ENCODE results near the gene OR4D2. TPM values are rescaled to one million over a fixed set of nuclear protein-coding genes. Genes with fewer than 3 reads are reported as not detected.
A peak's percentile ranks its signal among the peaks of the same experiment; 100 is the strongest.

OR4D2 gene
- total and polyA plus RNA-seq, 2 of the 13 experiments (the other 11 are each of a cell fraction or from before 2014, with no cell fraction given) = not detected

GRCh38 chr17:58120195-58120822, 46.5 kb upstream of the OR4D2 start (continued):
- TF ChIP-seq, protein P1, sequence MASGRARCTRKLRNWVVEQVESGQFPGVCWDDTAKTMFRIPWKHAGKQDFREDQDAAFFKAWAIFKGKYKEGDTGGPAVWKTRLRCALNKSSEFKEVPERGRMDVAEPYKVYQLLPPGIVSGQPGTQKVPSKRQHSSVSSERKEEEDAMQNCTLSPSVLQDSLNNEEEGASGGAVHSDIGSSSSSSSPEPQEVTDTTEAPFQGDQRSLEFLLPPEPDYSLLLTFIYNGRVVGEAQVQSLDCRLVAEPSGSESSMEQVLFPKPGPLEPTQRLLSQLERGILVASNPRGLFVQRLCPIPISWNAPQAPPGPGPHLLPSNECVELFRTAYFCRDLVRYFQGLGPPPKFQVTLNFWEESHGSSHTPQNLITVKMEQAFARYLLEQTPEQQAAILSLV (CRISPR knock-in tag; IDR thresholded peaks at IDR 0.05; ENCODE audit: borderline replicate concordance) = no peak
- TF ChIP-seq ZNF83 (CRISPR knock-in tag; IDR thresholded peaks at IDR 0.05; ENCODE audit: borderline replicate concordance) (no peak), NFIC (IDR thresholded peaks at IDR 0.05; ENCODE audit: low read length) (no peak), SRY (CRISPR knock-in tag; IDR thresholded peaks at IDR 0.05) (peak; percentile 87; the same call in 1 of the 2 replicates), FLYWCH1 (CRISPR knock-in tag; IDR thresholded peaks at IDR 0.05) (no peak), ZNF543 (CRISPR knock-in tag; IDR thresholded peaks at IDR 0.05) (no peak), ZBTB44 (CRISPR knock-in tag; IDR thresholded peaks at IDR 0.05) (peak; percentile 98), SKI (IDR thresholded peaks at IDR 0.05; ENCODE audit: partially characterized antibody) (no peak), KAT8 (CRISPR knock-in tag; IDR thresholded peaks at IDR 0.05) (peak; percentile 52; the same call in 1 of the 2 replicates), NR2C2 (CRISPR knock-in tag; IDR thresholded peaks at IDR 0.05; ENCODE audit: borderline replicate concordance) (no peak), ZNF670 (CRISPR knock-in tag; IDR thresholded peaks at IDR 0.05; ENCODE audit: borderline replicate concordance) (no peak), MYPOP (CRISPR knock-in tag; IDR thresholded peaks at IDR 0.05) (peak; percentile 46; the same call in 1 of the 2 replicates), SALL1 (CRISPR knock-in tag; IDR thresholded peaks at IDR 0.05) (peak; percentile 83), FIP1L1 (IDR thresholded peaks at IDR 0.05; ENCODE audit: borderline replicate concordance, insufficient read depth, low read depth, low read length) (no peak), RORA (CRISPR knock-in tag; IDR thresholded peaks at IDR 0.05) (no peak)
- TF ChIP-seq, protein P2, sequence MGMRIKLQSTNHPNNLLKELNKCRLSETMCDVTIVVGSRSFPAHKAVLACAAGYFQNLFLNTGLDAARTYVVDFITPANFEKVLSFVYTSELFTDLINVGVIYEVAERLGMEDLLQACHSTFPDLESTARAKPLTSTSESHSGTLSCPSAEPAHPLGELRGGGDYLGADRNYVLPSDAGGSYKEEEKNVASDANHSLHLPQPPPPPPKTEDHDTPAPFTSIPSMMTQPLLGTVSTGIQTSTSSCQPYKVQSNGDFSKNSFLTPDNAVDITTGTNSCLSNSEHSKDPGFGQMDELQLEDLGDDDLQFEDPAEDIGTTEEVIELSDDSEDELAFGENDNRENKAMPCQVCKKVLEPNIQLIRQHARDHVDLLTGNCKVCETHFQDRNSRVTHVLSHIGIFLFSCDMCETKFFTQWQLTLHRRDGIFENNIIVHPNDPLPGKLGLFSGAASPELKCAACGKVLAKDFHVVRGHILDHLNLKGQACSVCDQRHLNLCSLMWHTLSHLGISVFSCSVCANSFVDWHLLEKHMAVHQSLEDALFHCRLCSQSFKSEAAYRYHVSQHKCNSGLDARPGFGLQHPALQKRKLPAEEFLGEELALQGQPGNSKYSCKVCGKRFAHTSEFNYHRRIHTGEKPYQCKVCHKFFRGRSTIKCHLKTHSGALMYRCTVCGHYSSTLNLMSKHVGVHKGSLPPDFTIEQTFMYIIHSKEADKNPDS (CRISPR knock-in tag; IDR thresholded peaks at IDR 0.05) = no peak
- TF ChIP-seq, protein P3, sequence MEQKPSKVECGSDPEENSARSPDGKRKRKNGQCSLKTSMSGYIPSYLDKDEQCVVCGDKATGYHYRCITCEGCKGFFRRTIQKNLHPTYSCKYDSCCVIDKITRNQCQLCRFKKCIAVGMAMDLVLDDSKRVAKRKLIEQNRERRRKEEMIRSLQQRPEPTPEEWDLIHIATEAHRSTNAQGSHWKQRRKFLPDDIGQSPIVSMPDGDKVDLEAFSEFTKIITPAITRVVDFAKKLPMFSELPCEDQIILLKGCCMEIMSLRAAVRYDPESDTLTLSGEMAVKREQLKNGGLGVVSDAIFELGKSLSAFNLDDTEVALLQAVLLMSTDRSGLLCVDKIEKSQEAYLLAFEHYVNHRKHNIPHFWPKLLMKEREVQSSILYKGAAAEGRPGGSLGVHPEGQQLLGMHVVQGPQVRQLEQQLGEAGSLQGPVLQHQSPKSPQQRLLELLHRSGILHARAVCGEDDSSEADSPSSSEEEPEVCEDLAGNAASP (CRISPR knock-in tag; IDR thresholded peaks at IDR 0.05; ENCODE audit: borderline replicate concordance) = peak; percentile 75; the same call in 1 of the 2 replicates
- TF ChIP-seq, protein P4, sequence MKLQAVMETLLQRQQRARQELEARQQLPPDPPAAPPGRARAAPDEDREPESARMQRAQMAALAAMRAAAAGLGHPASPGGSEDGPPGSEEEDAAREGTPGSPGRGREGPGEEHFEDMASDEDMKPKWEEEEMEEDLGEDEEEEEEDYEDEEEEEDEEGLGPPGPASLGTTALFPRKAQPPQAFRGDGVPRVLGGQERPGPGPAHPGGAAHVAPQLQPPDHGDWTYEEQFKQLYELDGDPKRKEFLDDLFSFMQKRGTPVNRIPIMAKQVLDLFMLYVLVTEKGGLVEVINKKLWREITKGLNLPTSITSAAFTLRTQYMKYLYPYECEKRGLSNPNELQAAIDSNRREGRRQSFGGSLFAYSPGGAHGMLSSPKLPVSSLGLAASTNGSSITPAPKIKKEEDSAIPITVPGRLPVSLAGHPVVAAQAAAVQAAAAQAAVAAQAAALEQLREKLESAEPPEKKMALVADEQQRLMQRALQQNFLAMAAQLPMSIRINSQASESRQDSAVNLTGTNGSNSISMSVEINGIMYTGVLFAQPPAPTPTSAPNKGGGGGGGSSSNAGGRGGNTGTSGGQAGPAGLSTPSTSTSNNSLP (IDR thresholded peaks at IDR 0.05; ENCODE audit: low read depth, low read length) = no peak
- TF ChIP-seq, protein P5, sequence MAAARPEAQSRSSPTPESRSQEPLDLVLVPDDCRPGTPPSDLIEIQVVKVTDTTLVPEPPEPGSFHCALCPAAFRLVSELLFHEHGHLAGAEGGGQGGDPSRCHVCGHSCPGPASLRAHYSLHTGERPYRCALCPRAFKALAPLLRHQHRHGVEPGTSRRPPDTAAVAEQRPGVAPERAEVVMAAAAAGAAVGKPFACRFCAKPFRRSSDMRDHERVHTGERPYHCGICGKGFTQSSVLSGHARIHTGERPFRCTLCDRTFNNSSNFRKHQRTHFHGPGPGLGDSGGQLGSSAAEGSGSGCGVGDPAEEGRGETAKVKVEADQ (CRISPR knock-in tag; IDR thresholded peaks at IDR 0.05; ENCODE audit: borderline replicate concordance) = no peak

Measured in HepG2 (cell line).